Neuronal stem cell (in vitro differentiated cells): ENCODE results near the gene TCFL5.
A peak's percentile ranks its signal among the peaks of the same experiment; 100 is the strongest.
"Not testable (repeated sequence)": the region's sequence is repeated elsewhere in the genome, so short reads cannot be mapped to it uniquely, and the experiment has no call there.

Experiments used
- DNase-seq: peaks from one replicate; pipeline ENCODE4 v3.0.0-alpha.2; 2013; ENCODE audit warnings: low spot score
- H2AFZ ChIP-seq: one replicate; pipeline ENCODE4 v1.6.1; 2013; ENCODE audit warnings: mild to moderate bottlenecking, low read length, inconsistent platforms
- H2AK5ac ChIP-seq: 2 replicates; pipeline ENCODE4 v1.6.1; 2013; ENCODE audit warnings: low read depth, mild to moderate bottlenecking, inconsistent platforms, low read length, moderate library complexity, mixed read lengths
- H2BK120ac ChIP-seq: 2 replicates; pipeline ENCODE4 v1.6.1; 2013; ENCODE audit warnings: low read depth, mild to moderate bottlenecking, inconsistent platforms, low read length, moderate library complexity, mixed read lengths
- H2BK12ac ChIP-seq: one replicate; pipeline ENCODE4 v1.6.1; 2013; ENCODE audit warnings: low read length, inconsistent platforms
- H2BK15ac ChIP-seq: 2 replicates; pipeline ENCODE4 v1.6.1; 2013; ENCODE audit warnings: mild to moderate bottlenecking, low read length, inconsistent platforms, mixed read lengths
- H2BK5ac ChIP-seq: one replicate; pipeline ENCODE4 v1.6.1; 2013; ENCODE audit warnings: inconsistent platforms, mild to moderate bottlenecking, low read length, moderate library complexity
- H3K14ac ChIP-seq: one replicate; pipeline ENCODE4 v1.6.1; 2013; ENCODE audit warnings: low read length, inconsistent platforms
- H3K18ac ChIP-seq: 2 replicates; pipeline ENCODE4 v1.6.1; 2013; ENCODE audit warnings: low read length, inconsistent platforms
- H3K23ac ChIP-seq: 2 replicates; pipeline ENCODE4 v1.6.1; 2013; ENCODE audit warnings: low read depth, mild to moderate bottlenecking, mixed read lengths, low read length, inconsistent platforms; ENCODE audit not compliant: poor library complexity
- H3K27ac ChIP-seq: replicated peaks from 3 replicates; pipeline ENCODE4 v1.5.1; 2013; ENCODE audit warnings: low read length, inconsistent platforms
- H3K27me3 ChIP-seq, 3 experiments: 2 replicates each; pipeline ENCODE4 v1.6.1; 2013; ENCODE audit warnings: low read length in 3 of 3, mild to moderate bottlenecking in 2 of 3, inconsistent platforms in 1 of 3, low read depth in 1 of 3, mixed read lengths in 1 of 3, moderate library complexity in 1 of 3; ENCODE audit not compliant: control insufficient read depth in 3 of 3, insufficient read depth in 3 of 3
- H3K36me3 ChIP-seq, 2 donors: replicated peaks in 1 of 2; 2 replicates each; pipeline ENCODE4 v1.6.1; 2013; ENCODE audit warnings: low read length in 2 of 2; ENCODE audit not compliant: control insufficient read depth in 2 of 2, insufficient read depth in 2 of 2
- H3K4ac ChIP-seq: 2 replicates; pipeline ENCODE4 v1.6.1; 2013; ENCODE audit warnings: inconsistent platforms, mild to moderate bottlenecking, low read length, moderate library complexity
- H3K4me1 ChIP-seq, 2 donors: 1 replicate in 1 of 2; 2 replicates in 1 of 2; pipeline ENCODE4 v1.6.1; 2013; ENCODE audit warnings: low read length in 2 of 2, low read depth in 1 of 2; ENCODE audit not compliant: control insufficient read depth in 2 of 2, insufficient read depth in 1 of 2
- H3K4me2 ChIP-seq: one replicate; pipeline ENCODE4 v1.6.1; 2013; ENCODE audit warnings: mild to moderate bottlenecking, low read length, inconsistent platforms; ENCODE audit not compliant: insufficient read depth, poor library complexity, severe bottlenecking
- H3K4me3 ChIP-seq, 2 donors: 2 replicates each; pipeline ENCODE4 v1.5.1; 2013; ENCODE audit warnings: low read length in 2 of 2, mild to moderate bottlenecking in 2 of 2, inconsistent platforms in 1 of 2, moderate library complexity in 1 of 2
- H3K79me1 ChIP-seq: one replicate; pipeline ENCODE4 v1.6.1; 2013; ENCODE audit warnings: low read depth, mild to moderate bottlenecking, inconsistent platforms, low read length, moderate library complexity
- H3K9ac ChIP-seq: one replicate; pipeline ENCODE4 v1.6.1; 2013; ENCODE audit warnings: mild to moderate bottlenecking, low read depth, low read length, inconsistent platforms; ENCODE audit not compliant: poor library complexity
- H3K9me3 ChIP-seq, 2 donors: replicated peaks in 1 of 2; 2 replicates each; pipeline versions ENCODE3 to v1.6.1; 2013; ENCODE audit warnings: low read length in 2 of 2, mild to moderate bottlenecking in 2 of 2, inconsistent platforms in 1 of 2, low read depth in 1 of 2, mixed read lengths in 1 of 2, moderate library complexity in 1 of 2; ENCODE audit not compliant: control insufficient read depth in 2 of 2, insufficient read depth in 1 of 2
- H4K8ac ChIP-seq: one replicate; pipeline ENCODE4 v1.6.1; 2013; ENCODE audit warnings: low read depth, mild to moderate bottlenecking, inconsistent platforms, low read length, moderate library complexity
- H4K91ac ChIP-seq: one replicate; pipeline ENCODE4 v1.6.1; 2013; ENCODE audit warnings: low read length, low read depth, mild to moderate bottlenecking, inconsistent platforms; ENCODE audit not compliant: poor library complexity
- WGBS, 2 donors: extraction: QIAGEN DNeasy Blood & Tissue Kit; methylation state at CpG; one replicate each; pipeline ENCODE4 v1.1.7; 2013; ENCODE audit warnings: missing lambda C conversion rate in 2 of 2, mixed read lengths in 1 of 2; ENCODE audit not compliant: insufficient read length in 2 of 2, insufficient replicate concordance in 1 of 2; ENCODE audit errors: extremely low coverage in 2 of 2; 5-methylcytosine and 5-hydroxymethylcytosine counted together

TCFL5 gene

GRCh38 chr20:62876501-62876901 lies 14.9 kb upstream of the TCFL5 start:
- no peak overlapping the region for H2AFZ ChIP-seq
- H3K14ac ChIP-seq: no peak overlapping the region
- no peak overlapping the region for H2BK120ac ChIP-seq
- H4K91ac ChIP-seq: no peak overlapping the region
- H4K8ac ChIP-seq: no peak overlapping the region
- WGBS, 2 donors: no CpG with 5 or more reads among the region's 13 CpGs
- H3K4me2 ChIP-seq: no peak overlapping the region
- no peak for DNase-seq
- no peak overlapping the region for H3K9ac ChIP-seq
- H3K4me1 ChIP-seq: peaks cover 0 to 8% of the 10 kb centered on the region in 2 donors
- H3K4ac ChIP-seq: no peak overlapping the region
- peak overlapping the region; percentile 16 for H3K23ac ChIP-seq
- peak overlapping the region; percentile 61 for H2AK5ac ChIP-seq
- no peak overlapping the region for H2BK12ac ChIP-seq
- H3K27me3 ChIP-seq: peaks cover 0 to 6% (median 0%) of the 10 kb centered on the region in 3 experiments
- H2BK5ac ChIP-seq: no peak overlapping the region
- peak overlapping the region; percentile 53 for H3K18ac ChIP-seq
- H2BK15ac ChIP-seq: peak overlapping the region; percentile 74
- no peaks in the 10 kb centered on the region for H3K9me3 ChIP-seq
- no peak overlapping the region for H3K4me3 ChIP-seq
- H3K79me1 ChIP-seq: no peaks in the 10 kb centered on the region
- no peak overlapping the region for H3K27ac ChIP-seq
- H3K36me3 ChIP-seq: peaks cover 3 to 17% of the 10 kb centered on the region in 2 donors

DNA sequence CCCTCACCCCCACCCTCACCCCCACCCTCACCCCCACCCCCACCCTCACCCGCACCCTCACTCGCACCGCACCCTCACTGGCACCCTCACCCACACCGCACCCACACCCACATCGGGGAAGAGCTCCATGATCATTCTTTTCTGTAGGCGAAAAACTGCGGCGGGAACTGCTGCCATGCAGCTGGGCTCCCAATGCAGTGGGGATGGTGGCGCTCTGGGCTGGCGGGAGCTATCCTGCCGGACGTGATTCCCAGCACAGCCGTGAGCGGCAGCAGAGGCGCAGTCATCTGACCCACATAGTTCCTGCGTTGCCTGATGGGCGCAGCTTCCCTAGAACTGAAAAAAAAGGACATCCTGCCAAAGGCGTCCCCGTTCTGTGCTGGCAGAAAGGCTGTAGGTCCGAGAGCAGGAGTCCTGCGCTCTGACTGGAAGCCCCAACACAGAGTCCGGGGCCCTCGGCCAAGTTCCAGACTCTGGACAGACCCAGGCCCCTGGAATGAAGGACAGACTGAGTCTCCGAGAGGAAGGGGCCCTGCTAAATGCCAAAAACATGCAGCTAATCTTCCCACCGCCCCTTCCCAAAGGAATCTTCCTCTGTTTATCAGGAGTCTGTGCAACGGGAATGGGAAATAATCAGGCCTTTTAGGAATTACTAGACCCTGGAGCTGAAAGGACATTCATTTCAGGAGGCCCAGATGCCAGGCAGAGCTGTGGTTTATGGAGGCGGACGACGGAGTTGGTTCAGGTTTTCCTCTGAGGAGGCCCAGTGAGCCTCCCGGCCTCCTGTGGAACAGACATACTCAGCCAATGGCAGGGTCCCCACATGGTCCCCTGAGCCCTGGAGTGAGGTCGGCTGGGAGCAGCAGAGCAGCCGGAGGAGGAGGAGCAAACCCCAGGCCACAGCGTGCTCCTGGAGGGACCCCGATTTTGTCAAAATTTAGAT lies 14.1 kb upstream of the TCFL5 start:
- no peak overlapping the region for H3K14ac ChIP-seq
- no peak overlapping the region for H3K4me3 ChIP-seq
- H2AFZ ChIP-seq: peak overlapping the region; percentile 88
- no peaks in the 10 kb centered on the region for H3K79me1 ChIP-seq
- peak overlapping the region; percentile 49 for H2BK15ac ChIP-seq
- H2BK5ac ChIP-seq: no peak overlapping the region
- H3K4me2 ChIP-seq: no peak overlapping the region
- H3K23ac ChIP-seq: peak overlapping the region; percentile 65
- no peak overlapping the region for H3K18ac ChIP-seq
- peaks cover 0 to 8% of the 10 kb centered on the region in 2 donors for H3K4me1 ChIP-seq
- H2AK5ac ChIP-seq: peak overlapping the region; percentile 77
- H4K91ac ChIP-seq: no peak overlapping the region
- no peak overlapping the region for H4K8ac ChIP-seq
- no CpG with 5 or more reads among the region's 34 CpGs for WGBS, 2 donors
- H3K27me3 ChIP-seq: peaks cover 0 to 6% (median 0%) of the 10 kb centered on the region in 3 experiments
- DNase-seq: peak; percentile 14
- H3K36me3 ChIP-seq: peaks cover 3 to 10% of the 10 kb centered on the region in 2 donors
- peak overlapping the region; percentile 54 for H3K27ac ChIP-seq
- no peaks in the 10 kb centered on the region for H3K9me3 ChIP-seq
- no peak overlapping the region for H2BK120ac ChIP-seq
- no peak overlapping the region for H3K4ac ChIP-seq
- H2BK12ac ChIP-seq: no peak overlapping the region
- H3K9ac ChIP-seq: no peak overlapping the region

DNA sequence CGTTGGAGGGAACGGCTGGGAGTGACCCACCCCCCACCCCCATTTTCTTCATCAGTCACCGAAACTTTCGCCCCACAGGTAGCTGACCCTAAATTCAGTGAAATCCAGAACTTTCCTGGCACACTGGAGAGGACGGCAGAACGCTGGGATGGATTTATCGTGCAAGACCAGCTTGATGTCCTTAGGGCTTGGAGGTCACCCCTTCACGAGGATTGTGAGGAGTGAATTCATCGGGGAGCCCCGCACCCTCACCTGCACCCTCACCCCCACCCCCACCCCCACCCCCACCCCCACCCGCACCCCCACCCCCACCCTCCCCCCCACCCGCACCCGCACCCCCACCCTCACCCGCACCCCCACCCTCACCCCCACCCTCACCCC lies 13.3 kb upstream of the TCFL5 start:
- H2BK15ac ChIP-seq: no peak overlapping the region
- H3K18ac ChIP-seq: no peak overlapping the region
- no peak overlapping the region for H2BK120ac ChIP-seq
- no peak overlapping the region for H3K23ac ChIP-seq
- H3K14ac ChIP-seq: no peak overlapping the region
- H2AK5ac ChIP-seq: no peak overlapping the region
- no peak overlapping the region for H3K4me2 ChIP-seq
- no peak overlapping the region for H3K27ac ChIP-seq
- no peaks in the 10 kb centered on the region for H3K9me3 ChIP-seq
- no peak overlapping the region for H3K4me3 ChIP-seq
- H2BK12ac ChIP-seq: no peak overlapping the region
- WGBS, 2 donors: no CpG with 5 or more reads among the region's 14 CpGs
- no peak overlapping the region for H3K4ac ChIP-seq
- H3K36me3 ChIP-seq: peaks cover 2 to 3% of the 10 kb centered on the region in 2 donors
- no peaks in the 10 kb centered on the region for H3K79me1 ChIP-seq
- H2AFZ ChIP-seq: no peak overlapping the region
- H4K8ac ChIP-seq: no peak overlapping the region
- peaks cover 0 to 6% (median 0%) of the 10 kb centered on the region in 3 experiments for H3K27me3 ChIP-seq
- H3K9ac ChIP-seq: no peak overlapping the region
- DNase-seq: no peak
- no peak overlapping the region for H4K91ac ChIP-seq
- peaks cover 0 to 8% of the 10 kb centered on the region in 2 donors for H3K4me1 ChIP-seq
- H2BK5ac ChIP-seq: no peak overlapping the region

- H2BK120ac ChIP-seq, H3K27ac ChIP-seq, H4K8ac ChIP-seq, H3K9me3 ChIP-seq, H3K27me3 ChIP-seq, H2BK15ac ChIP-seq, H2BK12ac ChIP-seq, H3K4me2 ChIP-seq, H2AK5ac ChIP-seq, H3K4ac ChIP-seq, H3K4me1 ChIP-seq, H4K91ac ChIP-seq, H3K4me3 ChIP-seq, H3K36me3 ChIP-seq, H3K79me1 ChIP-seq, H3K18ac ChIP-seq, H2BK5ac ChIP-seq, H3K14ac ChIP-seq, H3K9ac ChIP-seq, H3K23ac ChIP-seq, DNase-seq: not testable (repeated sequence)
- peak overlapping the region; percentile 53 for H2AFZ ChIP-seq
- no CpG with 5 or more reads among the region's 15 CpGs for WGBS, 2 donors
Observed at GRCh38 chr20:62873681-62874031, 12.0 kb upstream of the TCFL5 start.
